ENCODE results near the gene LRIT1.

GRCh38 chr10:84234479-84234878 lies 6.9 kb downstream of the LRIT1 start:
- TF ChIP-seq GATA2 (IDR thresholded peaks at IDR 0.05; ENCODE audit: low read depth, low read length) = no peak
- TF ChIP-seq GATA3 (IDR thresholded peaks at IDR 0.05; ENCODE audit: low read depth, low read length) = no peak
